ENCODE measurements around the gene PROSER1. TPM values are rescaled to one million over a fixed set of nuclear protein-coding genes. Genes with fewer than 3 reads are reported as not detected.

Gene PROSER1
- total and polyA plus RNA-seq, 10 donors = 12.8 to 52.2 (median 35.4) TPM

GRCh38 chr13:38979891-38980749 lies 57.8 kb downstream of the PROSER1 start:
- TF ChIP-seq CTCF (IDR thresholded peaks at IDR 0.05 in 8 of 11, conservative IDR thresholded peaks at IDR 0.05 in 3 of 11) = no peak
- TF ChIP-seq POLR2A (IDR thresholded peaks at IDR 0.05) = no peak
- TF ChIP-seq POLR2AphosphoS5 (IDR thresholded peaks at IDR 0.05) = no peak
- intact Hi-C loops (cut with DNase I; ENCODE audit: low total_unique reads) = no loop called here
- H3K9me3 ChIP-seq = peaks cover 0 to 23% (median 19%) of the 10 kb centered on the region in 8 donors
- H3K4me3 ChIP-seq = no peak overlapping the region
- 66 to 72% (median 68%) methylated on average over 7 to 9 of the region's 9 CpGs for WGBS, 5 donors
- no peak for DNase-seq
- H3K27ac ChIP-seq = no peak overlapping the region
- peaks cover 0 to 6% (median 0%) of the 10 kb centered on the region in 7 donors for H3K27me3 ChIP-seq (replicated peaks in 1 of 7)
- no peaks in the 10 kb centered on the region for H3K36me3 ChIP-seq
- H3K4me1 ChIP-seq = no peaks in the 10 kb centered on the region

DNA sequence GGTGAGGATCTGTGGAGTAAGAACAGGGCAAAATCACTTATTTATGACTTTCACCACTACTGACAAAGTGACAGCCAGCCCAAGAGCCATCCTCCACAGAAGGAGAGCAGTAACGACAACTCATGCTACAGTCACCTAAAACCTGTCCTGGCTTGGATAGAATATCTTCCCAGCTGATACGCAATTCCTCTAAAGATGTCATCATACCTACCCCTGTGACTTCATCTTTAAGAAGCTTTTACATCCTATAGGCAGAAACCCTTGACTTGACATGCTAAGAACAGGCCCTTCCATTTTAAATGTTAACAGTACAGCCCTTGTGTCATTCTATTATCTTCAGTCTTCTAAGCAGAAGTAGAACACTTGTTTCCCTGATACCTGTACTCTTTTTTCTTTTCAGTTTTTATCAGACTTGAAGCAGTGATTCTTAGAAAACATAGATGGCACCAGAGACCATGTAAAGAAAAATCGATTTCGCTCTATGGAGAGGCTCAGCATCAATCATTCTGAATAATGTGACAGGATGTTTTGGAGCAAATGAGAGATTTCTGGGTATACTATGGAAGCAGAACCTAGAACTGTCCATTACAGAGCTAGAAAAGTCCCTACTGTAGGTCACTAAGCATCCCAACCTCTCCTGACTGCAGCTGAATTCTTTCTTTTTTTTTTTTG lies 67.4 kb downstream of the PROSER1 start:
- TF ChIP-seq POLR2AphosphoS5 (IDR thresholded peaks at IDR 0.05) (no peak), CTCF (IDR thresholded peaks at IDR 0.05 in 8 of 11, conservative IDR thresholded peaks at IDR 0.05 in 3 of 11) (no peak)
- WGBS, 5 donors = 81 to 90% (median 86%) methylated on average over 4 of the region's 4 CpGs
- Histone ChIP-seq H3K27me3 (replicated peaks in 1 of 7) (no peaks in the 10 kb centered on the region), H3K4me1 (no peaks in the 10 kb centered on the region), H3K4me3 (no peak overlapping the region), H3K36me3 (no peaks in the 10 kb centered on the region), H3K27ac (no peak overlapping the region), H3K9me3 (no peaks in the 10 kb centered on the region)
- intact Hi-C loops (cut with DNase I; ENCODE audit: low total_unique reads) = no loop called here
- DNase-seq = no peak

DNA sequence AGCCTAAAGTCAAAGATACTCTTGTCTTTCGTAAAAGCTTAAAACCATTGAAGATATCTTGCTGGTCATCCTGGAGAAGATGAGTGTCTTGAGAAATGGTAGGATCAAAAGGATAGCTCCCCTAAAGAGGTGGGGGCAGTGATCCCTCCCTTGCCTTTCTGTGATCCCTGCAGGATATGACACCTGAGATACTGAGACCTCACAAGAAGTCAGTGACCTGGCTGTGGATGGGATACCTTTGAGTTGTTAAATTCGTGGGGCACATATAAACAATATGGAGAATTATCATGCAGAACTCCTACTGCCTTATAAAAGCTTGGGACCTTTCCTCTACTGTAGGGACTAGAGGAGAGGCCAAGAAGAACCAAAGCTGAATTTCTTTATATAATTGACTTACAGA lies 68.7 kb downstream of the PROSER1 start:
- no peak overlapping the region for H3K27ac ChIP-seq
- intact Hi-C loops (cut with DNase I; ENCODE audit: low total_unique reads) = no loop called here
- H3K36me3 ChIP-seq = no peaks in the 10 kb centered on the region
- H3K27me3 ChIP-seq (replicated peaks in 1 of 7) = no peaks in the 10 kb centered on the region
- H3K4me1 ChIP-seq = no peaks in the 10 kb centered on the region
- WGBS, 5 donors = 42 to 53% (median 44%) methylated on average over 2 of the region's 2 CpGs
- DNase-seq = no peak
- H3K9me3 ChIP-seq = no peaks in the 10 kb centered on the region
- no peak overlapping the region for H3K4me3 ChIP-seq
- TF ChIP-seq CTCF (IDR thresholded peaks at IDR 0.05 in 8 of 11, conservative IDR thresholded peaks at IDR 0.05 in 3 of 11) (no peak), POLR2A (IDR thresholded peaks at IDR 0.05) (no peak), POLR2AphosphoS5 (IDR thresholded peaks at IDR 0.05) (no peak)

DNA sequence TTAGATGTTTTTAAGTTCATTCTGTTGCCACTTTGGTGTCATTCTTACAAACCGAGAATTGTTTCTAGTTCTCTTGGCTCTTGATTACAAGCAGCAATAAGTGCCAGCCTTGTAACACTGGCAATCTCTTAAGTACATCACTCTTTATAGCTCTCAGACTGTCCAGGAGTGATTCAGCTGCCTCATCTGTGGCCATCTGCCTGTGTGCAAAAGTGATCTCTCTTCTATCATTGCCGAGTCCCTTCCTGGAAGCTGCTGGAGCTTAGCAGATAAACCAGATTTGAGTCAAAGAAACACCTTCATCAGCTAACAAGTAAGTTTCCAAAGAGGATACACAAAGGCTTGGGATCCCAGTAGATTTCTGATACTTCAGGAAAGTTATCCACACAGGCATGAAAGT lies 70.4 kb downstream of the PROSER1 start:
- TF ChIP-seq POLR2AphosphoS5 (IDR thresholded peaks at IDR 0.05) (no peak), POLR2A (IDR thresholded peaks at IDR 0.05) (no peak), CTCF (IDR thresholded peaks at IDR 0.05 in 8 of 11, conservative IDR thresholded peaks at IDR 0.05 in 3 of 11) (no peak)
- 64 to 92% (median 75%) methylated on average over 2 of the region's 2 CpGs for WGBS, 5 donors
- Histone ChIP-seq H3K9me3 (no peaks in the 10 kb centered on the region), H3K36me3 (no peaks in the 10 kb centered on the region), H3K27me3 (replicated peaks in 1 of 7) (no peaks in the 10 kb centered on the region), H3K4me1 (no peaks in the 10 kb centered on the region), H3K4me3 (no peak overlapping the region), H3K27ac (no peak overlapping the region)
- intact Hi-C loops (cut with DNase I; ENCODE audit: low total_unique reads) = no loop called here
- no peak for DNase-seq

Measured in spleen (tissue), 11 donors.